Measurements from ENCODE around the gene GBF1.

Gene GBF1

DNA sequence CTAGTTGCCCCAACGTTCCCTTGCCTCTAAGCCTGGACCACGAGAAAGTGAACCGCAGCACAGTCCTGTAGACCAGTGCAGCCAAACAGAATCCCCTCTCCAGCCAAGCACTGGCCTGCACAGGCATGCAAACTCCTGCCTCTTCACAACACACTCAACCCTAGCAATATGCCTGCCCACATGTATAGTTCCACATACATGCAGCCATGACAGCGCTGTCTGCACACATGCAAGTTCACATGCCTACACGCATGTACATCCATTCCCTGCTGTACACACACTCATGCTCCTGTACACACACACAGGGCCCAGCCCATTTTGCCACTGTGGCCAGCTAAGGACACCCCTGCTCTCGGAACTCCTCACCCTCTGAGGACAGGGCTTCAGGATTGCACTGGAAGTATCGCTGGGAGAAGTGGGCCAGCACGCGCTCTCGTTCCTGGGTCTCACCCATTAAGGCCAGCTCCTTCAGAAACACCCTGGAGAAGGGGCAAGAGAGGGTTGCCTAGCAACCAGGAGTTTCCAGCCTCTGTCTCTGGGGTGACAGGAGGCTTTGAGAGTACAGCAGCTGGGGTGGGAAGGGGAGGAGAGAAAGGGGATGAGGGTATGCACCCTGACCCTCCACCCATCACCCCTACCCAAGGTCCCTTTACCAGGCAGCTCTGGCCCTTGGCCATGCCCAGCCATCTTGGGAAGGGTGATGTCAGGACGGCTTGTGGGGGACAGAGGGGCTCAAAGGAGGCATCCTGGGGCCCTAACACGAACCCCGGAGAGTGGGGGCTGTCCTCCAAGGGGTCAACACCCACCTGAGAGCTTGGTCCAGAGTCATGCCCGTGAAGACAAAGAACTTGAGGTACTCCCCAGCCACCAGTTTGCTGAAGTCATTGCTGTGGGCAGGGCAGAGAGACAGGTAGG lies 166.3 kb downstream of the GBF1 start:
- DNase-seq (ENCODE audit: low read depth, low spot score) = no peak
- no peak overlapping the region for H3K4me3 ChIP-seq (ENCODE audit: low read length)

DNA sequence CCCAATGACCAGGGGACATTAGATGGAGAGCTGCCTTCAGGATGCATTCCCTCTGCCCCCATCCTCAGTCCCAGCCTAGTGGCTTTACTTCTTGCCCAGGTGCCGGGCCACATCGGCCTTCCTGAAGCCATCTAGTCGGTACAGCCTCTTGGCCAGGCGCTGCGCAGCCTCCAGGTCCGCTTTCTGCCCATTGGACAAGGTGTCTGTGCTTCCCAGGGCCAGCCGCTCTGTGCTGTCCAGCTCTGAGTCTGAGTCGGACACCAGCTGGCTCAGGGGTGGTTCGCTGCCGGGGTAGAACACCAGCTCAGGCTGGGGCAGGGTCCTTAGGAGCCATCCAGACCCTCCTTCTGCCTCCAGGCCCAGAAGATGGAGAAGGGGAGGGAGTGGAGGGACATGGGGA lies 167.0 kb downstream of the GBF1 start:
- no peak for DNase-seq (ENCODE audit: low read depth, low spot score)
- H3K4me3 ChIP-seq (ENCODE audit: low read length) = no peak overlapping the region

DNA sequence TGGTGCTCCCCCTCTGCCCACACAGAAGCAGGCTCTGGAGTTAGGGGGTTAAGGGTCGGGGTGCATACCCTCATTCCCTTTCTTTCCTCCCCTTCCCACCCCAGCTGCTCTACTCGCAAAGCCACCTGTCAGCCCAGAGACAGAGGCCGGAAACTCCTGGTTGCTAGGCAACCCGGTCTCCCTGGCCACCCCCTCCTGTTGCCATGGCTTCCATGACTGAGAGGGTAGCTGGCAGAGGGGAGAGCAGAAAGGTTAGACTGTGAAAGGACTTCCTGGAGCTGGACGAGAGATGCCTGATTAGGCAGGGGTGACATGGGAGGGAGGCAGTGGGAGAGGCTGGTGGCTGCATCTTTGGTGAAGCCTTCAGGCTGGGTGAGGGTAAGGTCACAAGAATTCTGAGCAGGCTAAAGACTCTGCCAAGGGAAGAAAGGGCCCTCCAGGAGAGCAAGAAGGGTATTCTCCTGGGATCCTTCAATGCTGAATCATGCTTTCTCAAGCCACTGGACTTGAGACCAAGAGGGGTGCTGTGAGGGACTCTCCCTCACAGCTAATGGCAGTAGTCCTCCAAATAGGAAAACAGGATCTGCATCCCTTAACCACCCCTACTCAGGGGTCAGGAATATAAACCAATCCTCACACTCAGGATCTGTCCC lies 167.8 kb downstream of the GBF1 start:
- H3K4me3 ChIP-seq (ENCODE audit: low read length) = no peak overlapping the region
- peak; percentile 75 for DNase-seq (ENCODE audit: low read depth, low spot score)

DNA sequence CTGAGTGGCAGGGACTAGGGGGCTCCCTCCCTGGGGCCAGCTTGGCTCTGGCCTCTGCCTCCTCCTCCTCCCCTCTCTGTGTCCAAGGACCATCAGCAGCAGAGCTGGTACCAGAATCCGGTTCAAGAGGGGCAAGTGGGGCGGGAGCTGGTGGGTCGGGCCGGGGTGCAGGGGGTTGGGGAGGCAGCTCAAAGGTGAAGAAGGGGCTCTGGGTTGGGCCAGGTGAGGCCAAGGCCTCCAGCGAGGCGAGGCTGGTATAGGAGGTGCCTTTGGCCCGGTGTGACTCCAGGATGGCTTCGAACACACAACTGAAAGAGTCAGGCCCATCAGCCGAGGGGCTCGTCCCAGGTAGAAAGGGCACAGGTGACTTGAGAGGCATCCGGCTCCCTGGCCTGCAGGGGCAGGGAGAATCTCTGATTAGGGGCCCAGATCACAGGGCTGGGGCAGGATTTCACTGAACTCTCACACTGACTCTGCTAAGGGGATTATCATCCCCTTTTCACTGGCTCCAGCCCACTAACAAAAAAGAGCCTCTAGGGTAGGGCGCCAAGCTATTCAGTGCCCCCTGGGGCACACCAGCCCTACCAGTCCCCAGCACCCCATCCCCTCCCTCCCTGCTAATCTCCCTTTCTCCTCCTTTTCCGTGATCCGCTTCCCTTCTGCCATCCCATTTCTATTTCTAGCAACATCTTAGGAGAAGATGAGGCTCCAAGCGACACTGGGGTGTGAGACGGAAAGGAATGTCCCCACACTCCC lies 168.7 kb downstream of the GBF1 start:
- no peak overlapping the region for H3K4me3 ChIP-seq (ENCODE audit: low read length)
- no peak for DNase-seq (ENCODE audit: low read depth, low spot score)

DNA sequence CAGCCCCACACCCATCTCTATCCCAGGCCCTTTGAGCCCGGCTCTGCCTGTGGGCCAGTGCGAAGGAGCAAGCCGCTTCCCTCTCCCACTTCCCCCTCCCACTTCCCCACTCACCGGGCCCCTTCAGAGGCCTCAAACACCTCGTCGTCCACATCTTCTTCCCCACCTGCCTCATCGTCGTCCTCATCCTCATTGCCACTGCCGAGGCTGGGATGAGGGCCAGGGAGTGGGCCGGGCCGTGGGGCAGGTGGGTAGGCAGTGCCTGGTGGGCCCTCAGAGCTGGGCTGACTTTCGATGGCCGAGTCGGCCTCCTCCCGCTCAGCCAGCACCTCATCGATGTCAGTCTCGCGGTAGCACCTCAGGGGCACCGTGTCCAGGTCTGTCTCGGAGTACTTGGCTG lies 169.4 kb downstream of the GBF1 start:
- no peak overlapping the region for H3K4me3 ChIP-seq (ENCODE audit: low read length)

DNA sequence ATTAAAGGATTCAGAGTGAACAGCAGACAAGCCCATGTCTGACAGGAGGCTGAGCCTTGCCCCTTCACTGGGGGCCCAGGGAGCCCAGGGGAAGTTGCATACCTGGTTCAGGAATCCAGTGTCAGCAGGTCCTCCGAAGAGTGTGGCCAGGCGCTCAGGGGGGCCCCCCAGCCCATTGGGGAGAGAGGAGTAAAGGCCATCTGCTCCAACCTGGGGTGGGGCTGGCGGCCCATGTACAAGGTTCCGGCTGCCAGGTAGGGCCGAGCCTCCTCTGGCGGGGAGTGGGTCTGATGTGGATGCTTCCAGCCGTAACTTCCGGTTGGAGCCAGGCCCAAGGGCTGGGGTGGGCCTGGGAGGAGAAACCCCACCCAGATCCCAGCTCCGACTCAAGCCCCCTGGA lies 171.0 kb downstream of the GBF1 start:
- DNase-seq (ENCODE audit: low read depth, low spot score) = no peak
- H3K4me3 ChIP-seq (ENCODE audit: low read length) = no peak overlapping the region

More for the DNA sequence above, 169.4 kb downstream of the GBF1 start:
- DNase-seq (ENCODE audit: low read depth, low spot score) = no peak

DNA sequence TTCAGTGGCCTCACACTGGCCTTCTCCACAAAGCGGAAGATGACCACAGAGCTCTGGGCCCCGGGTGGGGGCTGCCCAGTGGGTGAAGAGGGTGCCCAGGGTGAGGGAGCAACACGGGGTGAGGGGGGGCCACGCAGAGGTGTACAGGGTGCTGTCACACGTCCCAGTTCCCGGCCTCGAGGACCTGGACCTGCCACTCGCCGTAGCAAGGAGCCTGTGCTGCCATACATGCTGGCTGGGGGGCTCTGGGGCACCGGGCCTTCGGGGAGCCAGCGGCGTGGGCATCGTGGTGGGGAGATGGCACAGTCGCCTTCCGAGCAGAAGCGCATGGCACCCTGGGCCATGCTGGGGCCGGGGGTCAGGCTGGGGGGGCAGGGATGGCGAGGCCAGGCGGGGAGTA lies 171.4 kb downstream of the GBF1 start:
- DNase-seq (ENCODE audit: low read depth, low spot score) = no peak
- no peak overlapping the region for H3K4me3 ChIP-seq (ENCODE audit: low read length)

DNA sequence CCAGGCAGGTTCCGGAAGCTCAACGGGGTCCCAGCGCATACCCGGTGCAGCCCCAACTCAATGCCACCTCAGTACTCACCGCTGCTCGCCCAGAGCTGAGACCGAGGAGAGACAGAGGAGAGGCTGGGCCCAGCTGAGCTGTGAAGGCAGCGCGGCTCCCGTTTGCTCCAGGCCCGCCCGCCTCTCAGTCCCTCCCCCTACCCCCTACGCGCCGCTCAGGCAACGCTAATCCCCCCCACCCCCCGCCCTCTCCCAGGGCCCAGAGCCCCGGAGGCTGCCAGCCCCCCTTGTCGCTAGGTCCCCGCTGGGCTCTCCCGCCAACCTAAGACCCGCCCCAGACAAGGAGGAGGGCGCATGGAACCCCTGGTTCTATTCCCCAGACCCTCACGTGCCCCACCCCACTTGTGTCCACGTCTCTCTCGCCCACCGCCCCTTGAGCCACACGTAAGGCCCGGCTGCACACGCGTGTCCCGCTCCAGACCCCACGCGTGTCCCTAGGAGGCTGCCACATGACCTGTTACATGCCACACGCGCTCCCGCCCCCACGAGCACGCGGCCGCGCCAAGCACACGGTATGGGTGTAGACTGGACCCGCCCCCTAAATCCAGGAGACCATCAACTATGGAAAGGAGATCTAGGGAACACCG lies 173.4 kb downstream of the GBF1 start, which contains the start of gene PSD:
PSD (minus strand) TSS at position 164 of the 647 bp plus-strand sequence. CDS start 1,747 bp downstream, outside the sequence.
- no peak for DNase-seq (ENCODE audit: low read depth, low spot score)
- H3K4me3 ChIP-seq (ENCODE audit: low read length) = peak within 1 kb of the TSS; percentile 87

DNA sequence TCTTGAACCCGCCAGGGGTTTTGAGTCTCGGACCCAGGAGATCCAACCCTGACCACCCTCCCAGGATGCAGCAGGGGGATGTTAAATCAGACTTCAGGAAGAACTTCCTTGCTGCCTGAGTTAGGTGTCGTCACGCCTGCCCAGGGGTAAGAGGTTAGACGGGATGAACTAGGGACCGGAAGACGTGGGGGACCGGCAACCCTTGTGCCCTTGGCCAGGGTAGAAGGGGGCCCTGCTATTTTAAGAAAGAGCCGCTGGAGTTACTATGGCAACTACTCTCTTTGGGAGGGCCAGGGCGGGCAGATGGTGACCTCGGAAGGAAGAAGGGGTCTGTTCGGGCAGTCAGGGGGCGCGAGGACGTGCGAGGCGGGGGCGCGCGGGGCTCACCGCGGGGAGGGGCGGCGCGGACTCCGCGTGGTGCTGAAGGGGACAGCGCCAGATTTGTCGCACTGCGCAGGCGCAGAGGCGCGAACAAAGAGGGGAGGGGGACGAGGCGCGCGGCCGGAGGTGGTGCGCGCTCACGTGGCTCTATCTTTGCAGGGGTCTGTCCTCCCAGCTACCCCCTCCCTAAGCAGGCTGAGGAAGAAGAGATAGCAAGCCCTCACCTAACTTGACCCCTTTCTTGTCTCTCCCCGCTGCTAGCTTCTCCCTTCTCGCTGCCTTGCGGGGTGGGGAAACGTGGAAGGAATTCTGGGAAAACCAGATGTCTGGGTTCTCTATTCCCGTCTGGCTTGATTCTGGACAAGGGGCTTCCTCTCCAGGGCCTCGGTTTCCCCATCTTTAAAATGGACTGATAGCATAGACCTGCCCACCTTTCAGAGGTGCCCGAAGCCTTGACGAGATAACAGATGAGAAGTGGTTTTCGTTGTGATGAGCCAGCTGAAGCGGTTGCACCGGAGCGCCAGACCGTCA lies 174.2 kb downstream of the GBF1 start:
- peak; percentile 55 for DNase-seq (ENCODE audit: low read depth, low spot score)

DNA sequence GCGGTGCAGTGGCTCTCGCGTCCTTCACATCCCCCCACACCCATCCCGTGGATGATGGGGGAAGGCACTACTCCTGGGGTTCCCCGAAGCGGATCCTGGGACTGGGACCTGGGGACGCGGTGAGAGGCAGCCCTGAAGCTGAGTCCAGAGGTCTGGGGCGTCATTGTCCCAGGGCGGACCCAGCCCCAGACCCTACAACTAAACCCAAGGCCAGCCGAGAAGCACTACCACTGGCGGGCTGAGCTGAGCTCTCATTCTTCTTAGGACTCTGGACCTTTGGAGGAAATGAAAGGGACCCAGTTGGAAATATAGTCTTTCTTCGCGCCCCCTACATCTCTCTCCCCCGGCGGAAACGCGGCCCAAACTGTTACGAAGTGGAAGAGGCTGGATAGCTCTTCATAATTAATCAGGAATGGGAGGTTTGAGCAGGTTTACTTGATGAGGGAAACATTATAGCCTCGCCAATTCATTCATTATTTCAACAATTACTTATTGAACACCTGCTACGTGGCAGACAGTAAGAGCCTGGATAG lies 174.9 kb downstream of the GBF1 start:
- peak; percentile 11 for DNase-seq (ENCODE audit: low read depth, low spot score)
- H3K4me3 ChIP-seq (ENCODE audit: low read length) = peak overlapping the region; percentile 87

More for the DNA sequence above, 174.2 kb downstream of the GBF1 start:
- H3K4me3 ChIP-seq (ENCODE audit: low read length) = peak overlapping the region; percentile 87

DNA sequence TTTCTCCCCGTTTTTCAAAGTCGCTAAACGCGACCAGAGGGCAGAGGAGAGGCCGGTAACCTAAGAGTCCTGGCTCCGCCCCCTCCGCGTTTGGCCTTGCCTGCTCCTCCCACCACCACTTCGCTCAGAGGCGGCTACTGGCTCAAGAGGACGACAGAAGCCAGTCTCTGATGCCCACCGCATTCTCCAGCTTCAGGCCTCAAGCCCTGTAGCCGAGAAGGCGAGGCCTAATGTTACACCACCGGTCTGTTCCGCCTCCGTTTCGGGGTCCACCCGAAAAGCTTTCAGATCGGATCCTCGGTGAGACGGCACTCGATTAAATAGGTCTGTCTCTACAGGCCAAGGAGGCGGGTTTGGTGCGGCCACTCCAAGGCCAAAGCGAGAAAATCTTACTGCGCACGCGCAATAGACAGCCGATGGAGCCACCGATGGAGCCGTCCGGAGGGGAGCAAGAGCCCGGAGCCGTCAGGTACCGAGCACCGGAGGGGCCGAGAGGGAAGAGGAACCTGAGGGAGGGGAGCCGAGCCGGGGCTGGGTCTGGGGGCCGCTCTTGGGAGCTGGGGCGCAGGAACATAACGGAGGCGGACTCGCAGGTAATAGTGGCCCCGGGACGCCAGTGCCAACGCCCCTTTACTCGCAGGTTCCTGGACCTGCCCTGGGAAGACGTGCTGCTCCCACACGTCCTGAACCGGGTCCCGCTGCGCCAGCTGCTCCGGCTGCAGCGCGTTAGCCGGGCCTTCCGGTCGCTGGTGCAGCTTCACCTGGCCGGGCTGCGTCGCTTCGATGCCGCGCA lies 175.6 kb downstream of the GBF1 start, which contains the start of gene FBXL15:
FBXL15 (plus strand) TSS at position 123 of the 793 bp plus-strand sequence; CDS start at position 417, 294 bp downstream.
- peak; percentile 93 for DNase-seq (ENCODE audit: low read depth, low spot score)

DNA sequence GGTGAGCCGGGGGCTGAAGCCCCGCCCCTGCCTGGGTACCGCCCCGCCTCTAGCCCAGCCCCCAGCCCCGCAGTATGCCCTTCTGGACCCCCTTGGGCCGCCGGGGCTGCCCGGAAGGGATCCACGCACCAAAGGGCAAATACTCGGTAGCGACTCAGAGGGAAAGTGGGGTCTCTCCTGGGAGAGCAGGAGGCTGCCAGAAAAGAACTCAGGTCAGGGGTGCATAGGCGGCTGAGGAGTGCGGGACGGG lies 176.1 kb downstream of the GBF1 start:
- no peak for DNase-seq (ENCODE audit: low read depth, low spot score)
- peak overlapping the region; percentile 87 for H3K4me3 ChIP-seq (ENCODE audit: low read length)

More for the DNA sequence above, 175.6 kb downstream of the GBF1 start, which contains the start of gene FBXL15:
- peak within 1 kb of the TSS; percentile 87 for H3K4me3 ChIP-seq (ENCODE audit: low read length)

DNA sequence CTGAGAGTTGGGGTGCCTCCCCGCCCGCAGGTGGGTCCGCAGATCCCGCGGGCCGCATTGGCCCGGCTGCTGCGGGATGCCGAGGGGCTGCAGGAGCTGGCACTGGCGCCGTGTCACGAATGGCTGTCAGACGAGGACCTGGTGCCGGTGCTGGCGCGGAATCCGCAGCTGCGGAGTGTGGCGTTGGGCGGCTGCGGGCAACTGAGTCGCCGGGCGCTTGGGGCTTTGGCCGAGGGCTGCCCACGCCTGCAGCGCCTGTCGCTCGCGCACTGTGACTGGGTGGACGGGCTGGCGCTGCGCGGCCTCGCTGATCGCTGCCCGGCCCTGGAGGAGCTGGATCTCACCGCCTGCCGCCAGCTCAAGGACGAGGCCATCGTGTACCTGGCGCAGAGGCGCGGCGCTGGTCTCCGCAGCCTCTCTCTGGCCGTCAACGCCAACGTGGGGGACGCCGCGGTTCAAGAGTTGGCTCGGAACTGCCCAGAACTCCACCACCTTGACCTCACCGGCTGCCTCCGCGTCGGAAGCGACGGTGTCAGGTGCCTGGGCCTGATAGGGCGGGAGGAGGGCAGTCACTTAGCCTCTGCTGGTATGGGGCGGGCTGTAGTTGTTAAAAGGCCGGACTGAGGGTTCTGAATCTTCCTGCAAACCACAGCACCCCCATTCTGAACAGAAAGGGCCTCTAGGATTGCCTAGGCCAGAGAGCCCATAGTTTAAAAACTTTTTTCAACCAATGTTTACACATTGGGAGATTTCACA lies 176.6 kb downstream of the GBF1 start:
- no peak for DNase-seq (ENCODE audit: low read depth, low spot score)
- peak overlapping the region; percentile 87 for H3K4me3 ChIP-seq (ENCODE audit: low read length)

DNA sequence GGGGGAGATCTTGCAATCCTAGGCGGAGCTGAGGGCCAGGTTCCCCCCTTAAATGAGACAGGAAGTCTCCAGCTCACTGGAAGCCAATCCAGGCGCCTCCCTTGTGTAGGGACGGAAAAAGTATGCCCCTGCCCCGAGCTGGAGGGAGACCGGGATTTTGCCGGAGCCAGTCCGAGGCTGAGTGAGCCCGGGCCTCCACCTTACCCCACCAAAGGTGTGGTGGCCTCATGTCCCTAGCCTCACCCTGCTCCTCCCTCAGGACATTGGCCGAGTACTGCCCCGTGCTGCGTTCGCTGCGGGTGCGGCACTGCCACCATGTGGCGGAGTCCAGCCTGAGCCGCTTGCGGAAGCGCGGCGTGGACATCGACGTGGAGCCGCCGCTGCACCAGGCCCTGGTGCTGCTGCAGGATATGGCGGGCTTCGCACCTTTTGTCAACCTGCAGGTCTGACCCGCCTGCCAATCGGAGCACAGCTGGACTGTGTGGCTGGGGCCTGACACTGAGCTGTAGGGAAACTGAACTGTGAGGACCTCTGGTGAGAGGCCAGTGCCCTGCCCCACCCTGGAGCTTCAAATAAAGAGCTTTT lies 177.3 kb downstream of the GBF1 start:
- no peak overlapping the region for H3K4me3 ChIP-seq (ENCODE audit: low read length)
- DNase-seq (ENCODE audit: low read depth, low spot score) = no peak

DNA sequence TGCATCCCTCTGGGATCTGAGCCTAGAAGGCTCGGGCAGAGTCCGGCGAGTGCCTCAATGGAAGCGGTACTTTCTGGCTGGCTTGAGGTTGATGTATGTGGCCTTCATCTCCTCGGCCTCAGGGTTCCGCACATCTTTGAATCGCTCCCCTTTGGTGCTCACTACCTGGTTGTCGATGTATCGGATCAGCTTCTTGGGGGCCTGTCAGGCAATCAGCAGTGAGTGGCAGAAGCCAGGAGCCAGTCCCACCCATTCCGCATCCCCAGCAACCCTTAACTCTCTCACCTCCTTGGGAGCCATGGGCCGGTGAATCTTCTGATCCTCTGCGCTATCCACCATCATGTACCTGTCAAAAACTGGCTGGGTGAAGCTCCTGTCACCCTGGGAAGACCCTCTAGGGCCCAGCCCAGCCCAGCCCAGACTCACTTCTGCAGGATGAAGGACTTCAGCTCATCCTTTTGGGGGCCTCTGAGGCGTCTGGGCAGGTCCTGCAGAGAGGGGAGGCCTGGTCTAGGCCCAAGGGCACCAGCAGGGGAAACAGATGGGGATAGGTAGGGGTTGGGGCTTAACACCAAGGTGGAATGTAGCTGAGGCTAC lies 178.1 kb downstream of the GBF1 start:
- DNase-seq (ENCODE audit: low read depth, low spot score) = no peak
- H3K4me3 ChIP-seq (ENCODE audit: low read length) = no peak overlapping the region

DNA sequence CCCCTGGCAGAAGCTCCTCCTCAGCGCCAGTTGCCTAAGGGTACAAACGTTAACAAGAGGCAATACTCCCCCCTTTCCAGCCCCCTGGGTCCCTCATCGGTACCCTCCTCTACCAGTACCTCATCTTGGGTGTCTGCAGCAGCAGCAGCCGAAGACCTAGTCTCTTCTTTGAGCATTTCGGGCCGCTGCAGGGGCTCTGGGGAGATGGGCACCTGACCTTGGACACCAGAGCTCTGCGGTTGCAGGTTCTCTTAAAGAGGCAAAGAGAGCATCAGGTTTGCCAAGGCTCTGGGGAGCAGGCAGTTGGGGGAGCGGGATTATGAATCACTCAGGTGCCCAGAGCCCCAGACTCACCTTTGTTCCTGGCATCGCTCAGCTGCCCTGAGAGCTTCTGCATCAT lies 178.8 kb downstream of the GBF1 start:
- no peak for DNase-seq (ENCODE audit: low read depth, low spot score)
- no peak overlapping the region for H3K4me3 ChIP-seq (ENCODE audit: low read length)
